ENCODE measurements around the gene ITGAX. TPM values are rescaled to one million over a fixed set of nuclear protein-coding genes. Genes with fewer than 3 reads are reported as not detected.

ITGAX gene
- polyA plus RNA-seq, 1 of the 3 experiments (the other 2 are of a cell fraction), result 0.66 TPM

DNA sequence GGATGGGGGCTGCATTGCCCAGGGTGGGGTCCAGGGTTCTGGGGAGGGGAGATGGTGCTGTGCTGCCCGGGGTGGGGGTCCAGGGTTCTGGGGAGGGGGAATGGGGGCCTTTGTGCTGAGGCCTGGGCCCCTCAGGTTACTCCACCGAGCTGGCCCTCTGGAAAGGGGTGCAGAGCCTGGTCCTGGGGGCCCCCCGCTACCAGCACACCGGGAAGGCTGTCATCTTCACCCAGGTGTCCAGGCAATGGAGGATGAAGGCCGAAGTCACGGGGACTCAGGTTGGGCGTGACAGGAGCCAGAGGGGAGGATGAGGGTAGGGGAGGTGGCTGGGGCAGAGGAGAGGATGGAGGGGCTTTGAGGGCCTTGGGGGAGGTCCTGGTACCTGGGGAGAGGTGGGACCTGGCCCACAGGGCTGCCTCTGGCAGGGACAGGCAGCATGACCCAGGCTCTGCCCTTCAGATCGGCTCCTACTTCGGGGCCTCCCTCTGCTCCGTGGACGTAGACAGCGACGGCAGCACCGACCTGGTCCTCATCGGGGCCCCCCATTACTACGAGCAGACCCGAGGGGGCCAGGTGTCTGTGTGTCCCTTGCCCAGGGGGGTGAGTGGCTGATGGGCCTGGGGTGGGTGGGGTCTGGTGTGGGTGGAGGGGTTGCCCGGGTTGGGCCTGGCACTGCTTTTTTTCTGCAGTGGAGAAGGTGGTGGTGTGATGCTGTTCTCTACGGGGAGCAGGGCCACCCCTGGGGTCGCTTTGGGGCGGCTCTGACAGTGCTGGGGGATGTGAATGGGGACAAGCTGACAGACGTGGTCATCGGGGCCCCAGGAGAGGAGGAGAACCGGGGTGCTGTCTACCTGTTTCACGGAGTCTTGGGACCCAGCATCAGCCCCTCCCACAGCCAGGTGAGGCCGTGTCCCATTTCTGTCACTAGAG, 7.8 kb downstream of the ITGAX start:
- Histone ChIP-seq H3K9ac (no peak overlapping the region), H3K79me2 (ENCODE audit: insufficient read depth) (no peaks in the 10 kb centered on the region), H3K4me2 (no peak overlapping the region), H3K9me3 (no peaks in the 10 kb centered on the region), H4K20me1 (ENCODE audit: insufficient read depth) (no peaks in the 10 kb centered on the region), H2AFZ (ENCODE audit: low read depth) (no peak overlapping the region), H3F3A (replicated peaks; ENCODE audit: insufficient read depth) (no peaks in the 10 kb centered on the region), H3K36me3 (replicated peaks in 1 of 2; ENCODE audit: control insufficient read depth in 1 of 2, insufficient read depth in 2 of 2, low read length in 1 of 2) (no peaks in the 10 kb centered on the region), H3K4me3 (ENCODE audit: low read depth in 2 of 2, low read length in 1 of 2) (no peak overlapping the region), H3K9me2 (no peaks in the 10 kb centered on the region), H3K27ac (ENCODE audit: low read depth in 2 of 2, low read length in 1 of 2) (no peak overlapping the region), H3K27me3 (ENCODE audit: insufficient read depth) (peaks cover 57% of the 10 kb centered on the region), H3K4me1 (ENCODE audit: control insufficient read depth in 1 of 2, insufficient read depth in 2 of 2, low read depth in 1 of 2, low read length in 1 of 2) (no peaks in the 10 kb centered on the region)
- DNase-seq, result no peak
- POLR2A ChIA-PET, result no interaction called here
- WGBS (ENCODE audit: low lambda C conversion rate), result 21% methylated on average over 14 of the region's 26 CpGs
- CTCF ChIA-PET, result no interaction called here
- no peak for TF ChIP-seq EP300 (IDR thresholded peaks at IDR 0.05; ENCODE audit: borderline replicate concordance in 1 of 2, low read depth in 1 of 2, low read length in 1 of 2)
- no peak for TF ChIP-seq RCOR1 (IDR thresholded peaks at IDR 0.05; ENCODE audit: low read length)
- no peak for TF ChIP-seq EZH2phosphoT487 (IDR thresholded peaks at IDR 0.05; ENCODE audit: borderline replicate concordance, low read depth)

DNA sequence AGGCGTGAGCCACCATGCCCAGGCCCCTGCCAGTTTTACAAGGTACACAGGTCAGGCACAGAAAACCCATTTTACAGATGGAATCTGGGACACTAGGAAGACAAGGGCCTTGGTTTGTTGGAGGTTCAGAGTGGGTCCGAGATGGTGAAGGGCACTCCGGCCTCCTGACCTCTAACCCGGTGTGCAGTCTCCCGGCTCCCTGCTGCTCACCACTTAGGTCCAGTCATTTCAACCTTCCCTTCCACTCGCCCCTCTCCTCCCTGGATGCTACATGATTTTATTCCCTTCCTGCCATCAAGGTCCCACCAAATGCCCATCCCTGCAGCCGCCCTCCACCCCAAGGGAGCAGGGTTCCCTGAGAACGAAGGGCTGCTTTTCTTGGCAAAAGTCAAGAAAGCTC, 8.7 kb downstream of the ITGAX start:
- Histone ChIP-seq H3K27me3 (ENCODE audit: insufficient read depth) (peaks cover 57% of the 10 kb centered on the region), H3K36me3 (replicated peaks in 1 of 2; ENCODE audit: control insufficient read depth in 1 of 2, insufficient read depth in 2 of 2, low read length in 1 of 2) (no peaks in the 10 kb centered on the region), H3K4me2 (no peak overlapping the region), H2AFZ (ENCODE audit: low read depth) (no peak overlapping the region), H3K9me3 (no peaks in the 10 kb centered on the region), H3K4me3 (ENCODE audit: low read depth in 2 of 2, low read length in 1 of 2) (no peak overlapping the region), H3K9me2 (no peaks in the 10 kb centered on the region), H3K27ac (ENCODE audit: low read depth in 2 of 2, low read length in 1 of 2) (no peak overlapping the region), H3K4me1 (ENCODE audit: control insufficient read depth in 1 of 2, insufficient read depth in 2 of 2, low read depth in 1 of 2, low read length in 1 of 2) (no peaks in the 10 kb centered on the region), H4K20me1 (ENCODE audit: insufficient read depth) (no peaks in the 10 kb centered on the region), H3K79me2 (ENCODE audit: insufficient read depth) (no peaks in the 10 kb centered on the region), H3K9ac (no peak overlapping the region), H3F3A (replicated peaks; ENCODE audit: insufficient read depth) (no peaks in the 10 kb centered on the region)
- WGBS (ENCODE audit: low lambda C conversion rate), result 31% methylated on average over 8 of the region's 8 CpGs
- ChIA-PET POLR2A (no interaction called here), CTCF (no interaction called here)
- no peak for DNase-seq
- no peak for TF ChIP-seq FOXJ3 (CRISPR knock-in tag; IDR thresholded peaks at IDR 0.05)
- TF ChIP-seq RXRA (IDR thresholded peaks at IDR 0.05; ENCODE audit: borderline replicate concordance, low read depth), result no peak
- TF ChIP-seq TEAD4 (IDR thresholded peaks at IDR 0.05; ENCODE audit: borderline replicate concordance, insufficient read depth), result no peak

DNA sequence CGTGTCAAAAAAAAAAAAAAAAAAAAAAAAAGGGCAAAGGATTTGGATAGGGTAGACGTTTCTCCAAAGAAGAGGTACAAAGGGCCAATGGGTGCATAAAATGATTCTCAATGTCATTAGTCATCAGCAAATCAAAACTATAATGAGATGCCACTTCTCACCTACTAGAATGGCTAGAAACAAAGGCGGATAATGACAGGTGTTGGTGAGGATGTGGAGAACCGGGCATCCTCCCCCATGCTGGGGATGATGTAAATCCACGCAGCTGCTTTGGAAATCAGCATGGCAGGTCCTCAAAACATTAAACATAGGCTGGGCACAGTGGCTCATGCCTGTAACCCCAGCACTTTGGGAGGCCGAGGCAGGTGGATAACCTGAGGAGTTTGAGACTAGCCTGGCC, 9.4 kb downstream of the ITGAX start:
- Histone ChIP-seq H3K27me3 (ENCODE audit: insufficient read depth) (peaks cover 54% of the 10 kb centered on the region), H3K9ac (no peak overlapping the region), H3K4me2 (no peak overlapping the region), H3K9me2 (no peaks in the 10 kb centered on the region), H3K79me2 (ENCODE audit: insufficient read depth) (no peaks in the 10 kb centered on the region), H2AFZ (ENCODE audit: low read depth) (no peak overlapping the region), H3K4me3 (ENCODE audit: low read depth in 2 of 2, low read length in 1 of 2) (no peak overlapping the region), H4K20me1 (ENCODE audit: insufficient read depth) (no peaks in the 10 kb centered on the region), H3F3A (replicated peaks; ENCODE audit: insufficient read depth) (no peaks in the 10 kb centered on the region), H3K27ac (ENCODE audit: low read depth in 2 of 2, low read length in 1 of 2) (no peak overlapping the region), H3K36me3 (replicated peaks in 1 of 2; ENCODE audit: control insufficient read depth in 1 of 2, insufficient read depth in 2 of 2, low read length in 1 of 2) (no peaks in the 10 kb centered on the region), H3K4me1 (ENCODE audit: control insufficient read depth in 1 of 2, insufficient read depth in 2 of 2, low read depth in 1 of 2, low read length in 1 of 2) (no peaks in the 10 kb centered on the region), H3K9me3 (no peaks in the 10 kb centered on the region)
- no peak for DNase-seq
- ChIA-PET CTCF (no interaction called here), POLR2A (no interaction called here)
- 15% methylated on average over 6 of the region's 6 CpGs for WGBS (ENCODE audit: low lambda C conversion rate)
- TF ChIP-seq NFIC (IDR thresholded peaks at IDR 0.05; ENCODE audit: borderline replicate concordance) (no peak), TAF1 (IDR thresholded peaks at IDR 0.05; ENCODE audit: borderline replicate concordance, low read depth, low read length) (no peak), JUND (IDR thresholded peaks at IDR 0.05) (no peak), MEF2A (IDR thresholded peaks at IDR 0.05; ENCODE audit: borderline replicate concordance, low read depth) (no peak), EP300 (IDR thresholded peaks at IDR 0.05; ENCODE audit: borderline replicate concordance in 1 of 2, low read depth in 1 of 2, low read length in 1 of 2) (no peak), FOXJ3 (CRISPR knock-in tag; IDR thresholded peaks at IDR 0.05) (no peak)

All from SK-N-SH (cell line).